OCI-LY1 (cell line): ENCODE data around the gene OR5M10.

Source experiments
- H2AFZ ChIP-seq: fragments of 200-600 bp; sonication (generic), shearing (Covaris generic); 2 replicates; pipeline ENCODE4 v1.6.0; 2014; ENCODE audit warnings: antibody characterized with exemption, mild to moderate bottlenecking, low read length
- H3F3A ChIP-seq: fragments of 200-600 bp; sonication (generic), shearing (Covaris generic); 2 replicates; pipeline ENCODE4 v1.6.0; 2014; ENCODE audit warnings: mild to moderate bottlenecking, antibody characterized with exemption, low read length, moderate library complexity; ENCODE audit not compliant: insufficient read depth
- H3K27ac ChIP-seq: fragments of 200-600 bp; sonication (generic); 2 replicates; pipeline ENCODE4 v1.5.1; 2014; ENCODE audit warnings: low read length, mixed run types, mild to moderate bottlenecking, low read depth; ENCODE audit not compliant: poor library complexity, severe bottlenecking
- H3K27me3 ChIP-seq: fragments of 200-600 bp; sonication (generic); 2 replicates; pipeline ENCODE4 v1.6.0; 2014; ENCODE audit warnings: antibody characterized with exemption, mild to moderate bottlenecking, low read length, moderate library complexity; ENCODE audit not compliant: insufficient read depth
- H3K36me3 ChIP-seq: fragments of 200-600 bp; sonication (generic); 2 replicates; pipeline ENCODE4 v1.6.1; 2014; ENCODE audit warnings: mild to moderate bottlenecking, antibody characterized with exemption, low read length, moderate library complexity, mixed read lengths; ENCODE audit not compliant: insufficient read depth
- H3K4me1 ChIP-seq: fragments of 200-600 bp; sonication (generic); 2 replicates; pipeline ENCODE4 v1.5.1; 2014; ENCODE audit warnings: mild to moderate bottlenecking, low read length, moderate library complexity; ENCODE audit not compliant: insufficient read depth, severe bottlenecking
- H3K4me2 ChIP-seq: fragments of 200-600 bp; sonication (generic), shearing (Covaris generic); 2 replicates; pipeline ENCODE4 v1.6.1; 2014; ENCODE audit warnings: low read length
- H3K4me3 ChIP-seq: fragments of 200-600 bp; sonication (generic); 2 replicates; pipeline ENCODE4 v1.5.1; 2014; ENCODE audit warnings: low read length, low read depth, mild to moderate bottlenecking, mixed read lengths; ENCODE audit not compliant: poor library complexity, severe bottlenecking
- H3K79me2 ChIP-seq: fragments of 200-600 bp; shearing (Covaris generic); 2 replicates; pipeline ENCODE4 v1.6.1; 2016; ENCODE audit warnings: mixed run types, low read length, mixed read lengths; ENCODE audit not compliant: insufficient read depth
- H3K9ac ChIP-seq: fragments of 200-600 bp; sonication (generic), shearing (Covaris generic); 2 replicates; pipeline ENCODE4 v1.6.1; 2014; ENCODE audit warnings: mild to moderate bottlenecking, low read length, mixed read lengths
- H3K9me2 ChIP-seq: fragments of 200-600 bp; sonication (generic), shearing (Covaris generic); 2 replicates; pipeline ENCODE4 v1.6.1; 2014; ENCODE audit warnings: low read depth, mild to moderate bottlenecking, low read length, mixed read lengths
- H3K9me3 ChIP-seq: fragments of 200-600 bp; shearing (Covaris generic); 2 replicates; pipeline ENCODE4 v1.6.1; 2014; ENCODE audit warnings: low read length, mixed read lengths
- H4K20me1 ChIP-seq: fragments of 200-600 bp; sonication (generic), shearing (Covaris generic); 2 replicates; pipeline ENCODE4 v1.6.0; 2016; ENCODE audit warnings: mild to moderate bottlenecking, low read length; ENCODE audit not compliant: insufficient read depth
- CTCF ChIP-seq: fragments of 200-600 bp; sonication (generic), shearing (Covaris generic); IDR thresholded peaks from 2 replicates; pipeline ENCODE4 v1.5.1; 2017; ENCODE audit warnings: mild to moderate bottlenecking, antibody characterized with exemption, low read length, moderate library complexity, mixed read lengths
- EZH2 ChIP-seq: fragments of 200-600 bp; sonication (generic), shearing (Covaris generic); IDR thresholded peaks from 2 replicates; pipeline ENCODE4 v1.8.0; 2017; ENCODE audit warnings: borderline replicate concordance, mixed run types, mild to moderate bottlenecking, antibody characterized with exemption, low read length, moderate library complexity, mixed read lengths

OR5M10 gene

GRCh38 chr11:56533054-56533740 is 44.3 kb downstream of the OR5M10 start:
- Histone ChIP-seq H3K9me3 (no peaks in the 10 kb centered on the region), H3K4me2 (no peak overlapping the region), H2AFZ (no peak overlapping the region), H3K4me1 (no peaks in the 10 kb centered on the region), H3K9me2 (no peaks in the 10 kb centered on the region), H3F3A (no peaks in the 10 kb centered on the region), H4K20me1 (no peaks in the 10 kb centered on the region), H3K27ac (no peak overlapping the region), H3K27me3 (no peaks in the 10 kb centered on the region), H3K4me3 (no peak overlapping the region), H3K9ac (no peak overlapping the region), H3K79me2 (no peaks in the 10 kb centered on the region), H3K36me3 (no peaks in the 10 kb centered on the region)
- TF ChIP-seq CTCF (no peak), EZH2 (no peak)

DNA sequence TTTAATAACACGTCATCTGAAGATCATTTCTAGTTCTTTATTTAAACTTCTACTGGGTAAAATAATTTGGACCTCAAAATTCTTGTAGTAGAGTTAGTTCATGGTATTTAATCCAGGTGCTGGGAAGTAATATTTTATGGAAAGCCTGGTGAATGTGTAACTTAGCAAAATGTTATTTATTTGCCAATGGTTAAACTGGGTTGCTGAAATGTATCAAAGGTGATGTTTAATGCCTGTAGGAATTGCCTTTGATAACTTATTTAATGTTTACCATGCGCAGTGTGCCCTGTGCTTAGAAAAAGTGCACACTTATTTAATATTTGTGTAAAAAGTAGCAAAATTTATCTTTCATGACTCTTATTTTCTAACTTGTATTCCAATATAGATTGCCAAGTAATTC is 45.7 kb downstream of the OR5M10 start:
- H3K4me1 ChIP-seq, result no peaks in the 10 kb centered on the region
- no peaks in the 10 kb centered on the region for H3K9me2 ChIP-seq
- H3K9me3 ChIP-seq, result no peaks in the 10 kb centered on the region
- no peaks in the 10 kb centered on the region for H3K27me3 ChIP-seq
- H4K20me1 ChIP-seq, result no peaks in the 10 kb centered on the region
- no peaks in the 10 kb centered on the region for H3K36me3 ChIP-seq
- TF ChIP-seq EZH2, result no peak
- no peak for TF ChIP-seq CTCF
- no peaks in the 10 kb centered on the region for H3K79me2 ChIP-seq
- H2AFZ ChIP-seq, result no peak overlapping the region
- no peaks in the 10 kb centered on the region for H3F3A ChIP-seq
- no peak overlapping the region for H3K4me3 ChIP-seq
- H3K4me2 ChIP-seq, result no peak overlapping the region
- no peak overlapping the region for H3K27ac ChIP-seq
- no peak overlapping the region for H3K9ac ChIP-seq
